Adrenal gland (tissue), 12 donors: ENCODE data around the gene EPSTI1. TPM values are rescaled to one million over a fixed set of nuclear protein-coding genes. Genes with fewer than 3 reads are reported as not detected.

ENCODE experiments used
- DNase-seq, 7 donors: peaks; one replicate each; pipeline ENCODE4 v3.0.0-alpha.2; 2019 to 2020
- H3K27ac ChIP-seq, 5 donors: fragments of 200-600 bp; sonication (generic) in 4 of 5; 1 replicate in 3 of 5; 2 replicates in 2 of 5; pipeline versions ENCODE4 v1.5.1 to v1.8.0; 2016 to 2020; ENCODE audit warnings: mild to moderate bottlenecking in 1 of 5
- H3K27me3 ChIP-seq: fragments of 200-600 bp; 2 replicates; pipeline ENCODE4 v1.8.0; 2021
- H3K36me3 ChIP-seq, 2 donors: fragments of 200-600 bp; replicated peaks in 1 of 2; 1 replicate in 1 of 2; 2 replicates in 1 of 2; pipeline versions ENCODE4 v1.5.1 to v1.8.0; 2018 to 2022
- H3K4me1 ChIP-seq, 2 donors: fragments of 200-600 bp; replicated peaks in 1 of 2; 1 replicate in 1 of 2; 2 replicates in 1 of 2; pipeline versions ENCODE4 v1.5.1 to v1.8.0; 2018 to 2021
- H3K4me3 ChIP-seq, 4 donors: fragments of 200-600 bp; sonication (generic) in 3 of 4; one replicate each; pipeline ENCODE4 v1.5.1; 2016 to 2018
- H3K9me3 ChIP-seq, 3 donors: fragments of 200-600 bp; sonication (generic) in 1 of 3; replicated peaks in 1 of 3; 1 replicate in 2 of 3; 2 replicates in 1 of 3; pipeline versions ENCODE4 v1.5.1 to v1.8.0; 2016 to 2021
- POLR2A ChIP-seq, 2 donors: fragments of 450-650 bp; IDR thresholded peaks; one replicate each; pipeline ENCODE4 v1.6.1; 2017; ENCODE audit warnings: antibody characterized with exemption in 2 of 2, mild to moderate bottlenecking in 2 of 2, moderate library complexity in 1 of 2
- WGBS, 4 donors: extraction: QIAGEN DNeasy Blood & Tissue Kit in 2 of 4; methylation state at CpG; one replicate each; pipeline versions ENCODE4 v1.1.5 to v1.1.7; 2013 to 2017; 5-methylcytosine and 5-hydroxymethylcytosine counted together
- intact Hi-C, 2 donors: fragments of 100-400 bp; cut with DNase I; formaldehyde crosslinking; loops; one replicate each; pipeline versions ENCODE4 v1.14.1 to v1.15.0; 2022 to 2023
- polyA plus RNA-seq, 3 donors: library from polyadenylated mRNA; stranded (reverse); fragments of 200-250 nt in 2 of 3; fragments of 350-450 nt in 1 of 3; fragmentation: Illumina TruSeq in 1 of 3; extraction: RNeasy Lipid Tissue Mini Kit (QIAGEN cat#74804) in 1 of 3; gene quantifications; one replicate each; pipeline ENCODE4 v1.2.3, GENCODE V29; 2013 to 2014
- total RNA-seq, 9 donors: library from RNA; depleted of rRNA in 4 of 9; stranded (reverse); fragments of >200 nt in 4 of 9; fragments of 120-200 nt in 1 of 9; fragmentation: NEBNext Ultra II Directional in 1 of 9; extraction: Animal tissue kit (Norgen Biotek cat#: 25700) in 1 of 9; gene quantifications; one replicate each; pipeline versions ENCODE4 v1.1.0 to v1.2.4, GENCODE V29; 2013 to 2023
- TF ChIP-seq, protein P1 (sequence below), 6 experiments: fragments of 450-650 bp in 4 of 6; fragments of 200-600 bp in 2 of 6; sonication (generic) in 1 of 6; IDR thresholded peaks; 1 replicate in 5 of 6; 2 replicates in 1 of 6; pipeline versions ENCODE4 v1.5.1 to v1.8.0; 2016 to 2021; ENCODE audit warnings: antibody characterized with exemption in 6 of 6, mild to moderate bottlenecking in 2 of 6, moderate library complexity in 1 of 6
- donor health status: healthy with polysubstance abuse.
- donor health status: Bipolar disorder and iron deficiency.
- donor health status: DM: yes; HTN: yes; CAD: no.
- donor health status: DM: no; HTN: no; CAD: no.
- donor health status: DM: no; HTN: no; CAD: no.
- donor health status: DM: yes; HTN: yes; CAD: no.

Gene EPSTI1
- total and polyA plus RNA-seq, 12 donors, result 6.8 to 36.3 (median 10.2) TPM

DNA sequence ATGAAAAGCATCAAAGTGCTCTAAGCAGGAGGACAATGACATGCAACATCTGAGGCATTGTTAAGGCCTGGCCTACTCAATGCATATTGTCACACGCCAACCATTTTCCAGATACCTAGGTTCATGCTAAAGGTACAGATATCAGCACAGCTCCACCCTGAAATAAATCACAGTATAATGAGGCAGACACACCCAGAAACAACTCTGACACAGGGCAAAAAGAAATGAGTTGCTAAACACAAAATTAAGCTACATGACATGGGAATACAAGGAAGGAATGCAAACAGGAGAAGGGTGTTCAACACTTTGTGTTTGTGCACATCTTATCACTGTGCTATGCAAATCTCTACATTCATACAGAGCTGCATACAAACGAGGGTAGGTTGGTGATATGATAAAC, 86.5 kb downstream of the EPSTI1 start:
- H3K4me1 ChIP-seq, result no peaks in the 10 kb centered on the region
- no peaks in the 10 kb centered on the region for H3K36me3 ChIP-seq
- intact Hi-C loops, result no loop called here
- TF ChIP-seq, protein P1, sequence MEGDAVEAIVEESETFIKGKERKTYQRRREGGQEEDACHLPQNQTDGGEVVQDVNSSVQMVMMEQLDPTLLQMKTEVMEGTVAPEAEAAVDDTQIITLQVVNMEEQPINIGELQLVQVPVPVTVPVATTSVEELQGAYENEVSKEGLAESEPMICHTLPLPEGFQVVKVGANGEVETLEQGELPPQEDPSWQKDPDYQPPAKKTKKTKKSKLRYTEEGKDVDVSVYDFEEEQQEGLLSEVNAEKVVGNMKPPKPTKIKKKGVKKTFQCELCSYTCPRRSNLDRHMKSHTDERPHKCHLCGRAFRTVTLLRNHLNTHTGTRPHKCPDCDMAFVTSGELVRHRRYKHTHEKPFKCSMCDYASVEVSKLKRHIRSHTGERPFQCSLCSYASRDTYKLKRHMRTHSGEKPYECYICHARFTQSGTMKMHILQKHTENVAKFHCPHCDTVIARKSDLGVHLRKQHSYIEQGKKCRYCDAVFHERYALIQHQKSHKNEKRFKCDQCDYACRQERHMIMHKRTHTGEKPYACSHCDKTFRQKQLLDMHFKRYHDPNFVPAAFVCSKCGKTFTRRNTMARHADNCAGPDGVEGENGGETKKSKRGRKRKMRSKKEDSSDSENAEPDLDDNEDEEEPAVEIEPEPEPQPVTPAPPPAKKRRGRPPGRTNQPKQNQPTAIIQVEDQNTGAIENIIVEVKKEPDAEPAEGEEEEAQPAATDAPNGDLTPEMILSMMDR (IDR thresholded peaks at IDR 0.05), result no peak
- no peak for TF ChIP-seq POLR2A (IDR thresholded peaks at IDR 0.05)
- no peak overlapping the region for H3K4me3 ChIP-seq
- H3K27ac ChIP-seq, result no peak overlapping the region
- no peak for DNase-seq
- no peaks in the 10 kb centered on the region for H3K27me3 ChIP-seq
- WGBS, 4 donors, result 84 to 88% (median 88%) methylated on average over 2 of the region's 2 CpGs
- no peaks in the 10 kb centered on the region for H3K9me3 ChIP-seq

GRCh38 chr13:42899266-42899665, 92.8 kb downstream of the EPSTI1 start:
- no peak overlapping the region for H3K27ac ChIP-seq
- DNase-seq, result no peak
- no peaks in the 10 kb centered on the region for H3K36me3 ChIP-seq
- WGBS, 4 donors, result 79 to 86% (median 84%) methylated on average over 3 of the region's 3 CpGs
- TF ChIP-seq, protein P1 (IDR thresholded peaks at IDR 0.05), result no peak
- no peak for TF ChIP-seq POLR2A (IDR thresholded peaks at IDR 0.05)
- no peak overlapping the region for H3K4me3 ChIP-seq
- H3K9me3 ChIP-seq, result no peaks in the 10 kb centered on the region
- intact Hi-C loops, result no loop called here
- H3K27me3 ChIP-seq, result no peaks in the 10 kb centered on the region
- H3K4me1 ChIP-seq, result peaks cover 11 to 14% of the 10 kb centered on the region in 2 donors

- Histone ChIP-seq H3K27me3 (no peaks in the 10 kb centered on the region), H3K36me3 (no peaks in the 10 kb centered on the region), H3K27ac (peak overlapping the region in 1 of 5 donors; percentile 64), H3K9me3 (no peaks in the 10 kb centered on the region), H3K4me3 (no peak overlapping the region), H3K4me1 (peaks cover 28 to 35% of the 10 kb centered on the region in 2 donors)
- DNase-seq, result peak in 2 of 7 donors; percentile 8 to 24
- TF ChIP-seq POLR2A (IDR thresholded peaks at IDR 0.05), result no peak
- TF ChIP-seq, protein P1 (IDR thresholded peaks at IDR 0.05), result no peak
- intact Hi-C loops, result no loop called here
- WGBS, 4 donors, result 92 to 100% (median 97%) methylated on average over 3 of the region's 3 CpGs
These were observed 96.3 kb downstream of the EPSTI1 start for GRCh38 chr13:42895776-42896175.

DNA sequence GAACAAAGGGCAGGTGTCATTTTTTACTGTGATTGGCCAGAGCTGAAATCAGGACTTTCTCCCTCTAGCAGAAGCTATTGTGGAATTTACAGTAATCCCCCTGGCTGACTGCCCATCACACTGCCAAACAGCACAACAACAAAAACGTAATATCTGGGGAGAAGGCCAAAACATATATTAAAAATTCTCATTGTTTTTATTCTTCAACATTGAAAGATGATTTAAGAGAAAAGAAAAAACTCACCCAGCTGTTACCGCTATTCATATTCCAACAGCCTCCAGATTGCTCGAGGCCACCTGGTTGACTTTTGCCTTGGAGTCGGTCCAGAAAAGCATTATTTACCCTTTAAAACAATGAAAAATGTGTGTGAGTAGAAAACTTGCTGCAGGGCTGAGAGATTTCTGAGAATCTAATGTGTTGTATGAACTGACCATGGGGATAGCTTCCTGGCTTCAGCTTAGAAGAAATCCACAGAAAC, 97.2 kb downstream of the EPSTI1 start:
- WGBS, 4 donors, result 15 to 24% (median 21%) methylated on average over 4 of the region's 4 CpGs
- peak overlapping the region; percentile 17 to 64 (median 45) for H3K27ac ChIP-seq
- TF ChIP-seq POLR2A (IDR thresholded peaks at IDR 0.05), result no peak
- TF ChIP-seq, protein P1 (IDR thresholded peaks at IDR 0.05), result no peak
- H3K4me3 ChIP-seq, result no peak overlapping the region
- intact Hi-C loops, result no loop called here
- H3K9me3 ChIP-seq, result no peaks in the 10 kb centered on the region
- peak; percentile 74 to 90 (median 84) for DNase-seq
- no peaks in the 10 kb centered on the region for H3K27me3 ChIP-seq
- H3K36me3 ChIP-seq, result no peaks in the 10 kb centered on the region
- peaks cover 28 to 35% of the 10 kb centered on the region in 2 donors for H3K4me1 ChIP-seq
